K562 (cell line): ENCODE measurements around the gene EIF3I. TPM values are rescaled to one million over a fixed set of nuclear protein-coding genes. Genes with fewer than 3 reads are reported as not detected.

ENCODE experiments used
- ATF7 ChIP-seq: fragments of 450-650 bp; IDR thresholded peaks from 2 replicates; pipeline ENCODE4 v1.7.1; 2014; ENCODE audit warnings: mild to moderate bottlenecking, moderate library complexity
- CHD1 ChIP-seq: fragments of 200-600 bp; sonication (generic); IDR thresholded peaks from one replicate; pipeline ENCODE4 v1.6.1; 2012; ENCODE audit warnings: mild to moderate bottlenecking, moderate library complexity, low read length, inconsistent platforms
- CSDE1 ChIP-seq, 2 experiments: fragments of 450-650 bp; IDR thresholded peaks; 2 replicates each; pipeline ENCODE4 v1.6.1; 2016; ENCODE audit warnings: mild to moderate bottlenecking in 1 of 2
- ESRRB ChIP-seq: fragments of 250-450 bp; sonication (Bioruptor Pico); IDR thresholded peaks from 2 replicates; pipeline ENCODE4 v1.5.0; 2020; ENCODE audit warnings: mild to moderate bottlenecking, moderate library complexity, borderline replicate concordance
- GTF3C2 ChIP-seq: IDR thresholded peaks from 3 replicates; pipeline ENCODE4 v1.6.1; 2011; ENCODE audit warnings: borderline replicate concordance, mild to moderate bottlenecking, moderate library complexity; ENCODE audit not compliant: insufficient read length; ENCODE audit errors: extremely low read depth
- MEF2D ChIP-seq: conservative IDR thresholded peaks from 2 replicates; pipeline ENCODE4 v1.6.1; 2016; ENCODE audit warnings: low read depth, missing genetic modification characterization, missing compliant biosample characterization
- MITF ChIP-seq: IDR thresholded peaks from 2 replicates; pipeline ENCODE4 v1.6.1; 2014; ENCODE audit warnings: antibody characterized with exemption
- MYC ChIP-seq, 2 experiments: fragments of 250-450 bp in 1 of 2; sonication (Bioruptor Pico) in 1 of 2; IDR thresholded peaks; 2 replicates each; pipeline versions ENCODE4 v1.5.1 to v1.6.1; 2012 to 2021; ENCODE audit warnings: low read depth in 2 of 2, borderline replicate concordance in 1 of 2, improper control_type of control experiment in 1 of 2, low read length in 1 of 2, mild to moderate bottlenecking in 1 of 2, moderate library complexity in 1 of 2
- NEUROD1 ChIP-seq: fragments of 150-350 bp; IDR thresholded peaks from 2 replicates; pipeline ENCODE4 v1.6.1; 2014; ENCODE audit warnings: borderline replicate concordance, low read length, low read depth; ENCODE audit not compliant: partially characterized antibody
- NFATC3 ChIP-seq: fragments of 450-650 bp; IDR thresholded peaks from 2 replicates; pipeline ENCODE4 v1.6.1; 2017; ENCODE audit warnings: mild to moderate bottlenecking
- NFXL1 ChIP-seq: fragments of 450-650 bp; formaldehyde crosslinking; IDR thresholded peaks from 2 replicates; pipeline ENCODE4 v1.4.0; 2021; ENCODE audit warnings: mild to moderate bottlenecking
- NKRF ChIP-seq: fragments of 450-650 bp; IDR thresholded peaks from 2 replicates; pipeline ENCODE4 v1.6.1; 2016; ENCODE audit warnings: borderline replicate concordance
- RHOXF2B ChIP-seq: fragments of 250-450 bp; sonication (Bioruptor Pico); conservative IDR thresholded peaks from 2 replicates; pipeline ENCODE4 v1.5.1; 2021
- SMARCA4 ChIP-seq: fragments of 450-650 bp; IDR thresholded peaks from 2 replicates; pipeline ENCODE4 v1.6.1; 2016
- SNRNP70 ChIP-seq: fragments of 200-400 bp; formaldehyde crosslinking; optimal IDR thresholded peaks from 2 replicates; pipeline ENCODE3; 2017; ENCODE audit warnings: low read depth, low read length
- TRIM28 ChIP-seq: fragments of 450-650 bp; IDR thresholded peaks from 2 replicates; pipeline ENCODE4 v1.6.1; 2017
- ZNF253 ChIP-seq: fragments of 250-450 bp; sonication (Bioruptor Pico); conservative IDR thresholded peaks from 2 replicates; pipeline ENCODE4 v1.6.1; 2021; ENCODE audit warnings: mild to moderate bottlenecking
- ZNF445 ChIP-seq: fragments of 250-450 bp; sonication (Bioruptor Pico); IDR thresholded peaks from 2 replicates; pipeline ENCODE4 v1.4.0; 2020; ENCODE audit warnings: low read depth, mild to moderate bottlenecking, moderate library complexity
- ZNF717 ChIP-seq: fragments of 250-450 bp; sonication (Bioruptor Pico); IDR thresholded peaks from 2 replicates; pipeline ENCODE4 v1.5.0; 2021
- ZNF79 ChIP-seq: fragments of 250-450 bp; sonication (Bioruptor Pico); IDR thresholded peaks from 2 replicates; pipeline ENCODE4 v1.4.0; 2020; ENCODE audit warnings: low read depth, mild to moderate bottlenecking, moderate library complexity
- polyA plus RNA-seq, 8 experiments: library from polyadenylated mRNA; depleted of rRNA in 4 of 8; stranded (reverse) in 5 of 8; unstranded in 3 of 8; fragments of >200 nt; fragmentation: Nextera tagmentation in 2 of 8; fragmentation: Illumina TruSeq in 1 of 8; extraction: Ambion mirVana in 2 of 8; extraction: Trizol in 1 of 8; gene quantifications; 2 replicates each; pipeline versions ENCODE4 v1.2.1 to v1.2.3, GENCODE V29; 2011 to 2014; ENCODE audit warnings: inconsistent platforms in 1 of 8, missing spikeins in 1 of 8
- total RNA-seq, 7 experiments: library from RNA; depleted of rRNA in 6 of 7; stranded (reverse); fragments of >200 nt in 6 of 7; fragmentation: Illumina TruSeq in 2 of 7; extraction: Trizol in 2 of 7; gene quantifications; 2 replicates each; pipeline versions ENCODE4 v1.2.1 to v1.2.3, GENCODE V29; 2011 to 2021; ENCODE audit warnings: low replicate concordance in 1 of 7

The EIF3I gene
- total and polyA plus RNA-seq, 9 of the 15 experiments (the other 6 are each of a cell fraction or from before 2014, with no cell fraction given) = 414 to 1,526 (median 635) TPM

GRCh38 chr1:32180186-32181060 is 41.8 kb upstream of the EIF3I start (continued):
- TF ChIP-seq MEF2D (tag) = 0 out of 2 replicates have a peak, but pooled peaks have one; percentile 15
- no peak for TF ChIP-seq SNRNP70
- no peak for TF ChIP-seq NEUROD1
- TF ChIP-seq MYC (IDR thresholded peaks at IDR 0.05; ENCODE audit: low read depth, low read length) = no peak
- 0 out of 2 replicates have a peak, but pooled peaks have one; percentile 28 for TF ChIP-seq MYC (CRISPR knock-in tag; IDR thresholded peaks at IDR 0.05; ENCODE audit: borderline replicate concordance, low read depth)
- no peak for TF ChIP-seq ZNF717 (CRISPR knock-in tag)
- no peak for TF ChIP-seq MITF
- TF ChIP-seq ZNF79 = no peak
- TF ChIP-seq SMARCA4 = peak; percentile 17; the same call in 1 of the 2 replicates
- peak; percentile 91 for TF ChIP-seq CHD1
- no peak for TF ChIP-seq ZNF445
- peak; percentile 66; the same call in 1 of the 2 replicates for TF ChIP-seq NKRF
- TF ChIP-seq CSDE1 (IDR thresholded peaks at IDR 0.05) = no peak; a peak in 1 of 4 replicates
- TF ChIP-seq GTF3C2 = no peak
- TF ChIP-seq TRIM28 = no peak
- TF ChIP-seq ATF7 = no peak
- no peak for TF ChIP-seq RHOXF2B
- no peak for TF ChIP-seq NFATC3
- TF ChIP-seq NFXL1 = no peak
- no peak for TF ChIP-seq ZNF253 (CRISPR knock-in tag)
- no peak for TF ChIP-seq ESRRB
